Panc1 (cell line): Measurements from ENCODE around the gene PTMS.

ENCODE experiments used
- POLR2AphosphoS5 ChIP-seq: IDR thresholded peaks from 2 replicates; pipeline ENCODE4 v1.6.1; 2012; ENCODE audit warnings: mild to moderate bottlenecking, low read depth, low read length, moderate library complexity
- TF ChIP-seq, protein P1 (sequence below): fragments of 450-650 bp; IDR thresholded peaks from 2 replicates; pipeline ENCODE4 v1.5.1; 2017; ENCODE audit warnings: mild to moderate bottlenecking

DNA sequence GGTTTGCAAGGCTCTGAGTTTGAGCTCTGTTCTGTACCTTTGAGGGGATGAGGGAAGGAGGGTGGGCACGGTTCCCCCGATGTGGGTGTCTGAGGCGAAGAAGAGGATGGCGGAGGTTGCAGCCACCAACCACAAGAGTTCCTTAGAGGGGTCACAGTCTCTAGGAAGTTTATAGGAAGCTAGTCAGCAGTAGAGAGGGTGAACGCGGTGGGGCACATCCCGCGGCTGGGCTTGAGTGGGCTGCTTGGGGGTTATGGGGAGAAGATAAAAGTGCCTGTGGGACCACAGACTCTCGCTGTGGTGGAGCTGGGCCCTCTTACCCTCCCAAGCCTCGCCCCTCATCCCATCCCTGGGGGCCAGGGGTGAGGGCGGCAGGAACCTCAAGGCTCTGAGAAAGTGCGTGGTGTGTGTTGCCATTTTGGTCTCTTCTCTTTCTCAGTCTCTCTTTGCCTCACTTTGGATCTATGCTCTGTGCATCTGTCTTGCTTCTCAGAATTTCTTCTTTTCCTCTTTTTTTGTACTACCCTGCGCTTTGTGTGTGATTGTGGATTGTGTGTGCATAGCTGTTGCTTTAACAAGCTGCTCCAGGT is 25.9 kb downstream of the PTMS start:
- TF ChIP-seq, protein P1, sequence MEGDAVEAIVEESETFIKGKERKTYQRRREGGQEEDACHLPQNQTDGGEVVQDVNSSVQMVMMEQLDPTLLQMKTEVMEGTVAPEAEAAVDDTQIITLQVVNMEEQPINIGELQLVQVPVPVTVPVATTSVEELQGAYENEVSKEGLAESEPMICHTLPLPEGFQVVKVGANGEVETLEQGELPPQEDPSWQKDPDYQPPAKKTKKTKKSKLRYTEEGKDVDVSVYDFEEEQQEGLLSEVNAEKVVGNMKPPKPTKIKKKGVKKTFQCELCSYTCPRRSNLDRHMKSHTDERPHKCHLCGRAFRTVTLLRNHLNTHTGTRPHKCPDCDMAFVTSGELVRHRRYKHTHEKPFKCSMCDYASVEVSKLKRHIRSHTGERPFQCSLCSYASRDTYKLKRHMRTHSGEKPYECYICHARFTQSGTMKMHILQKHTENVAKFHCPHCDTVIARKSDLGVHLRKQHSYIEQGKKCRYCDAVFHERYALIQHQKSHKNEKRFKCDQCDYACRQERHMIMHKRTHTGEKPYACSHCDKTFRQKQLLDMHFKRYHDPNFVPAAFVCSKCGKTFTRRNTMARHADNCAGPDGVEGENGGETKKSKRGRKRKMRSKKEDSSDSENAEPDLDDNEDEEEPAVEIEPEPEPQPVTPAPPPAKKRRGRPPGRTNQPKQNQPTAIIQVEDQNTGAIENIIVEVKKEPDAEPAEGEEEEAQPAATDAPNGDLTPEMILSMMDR = no peak
- no peak for TF ChIP-seq POLR2AphosphoS5
